DOHH2 (cell line): ENCODE results near the gene TCL1B.

Experiments
- EZH2phosphoT487 ChIP-seq: fragments of 200-600 bp; sonication (generic); IDR thresholded peaks from 2 replicates; pipeline ENCODE4 v1.6.1; 2017; ENCODE audit warnings: borderline replicate concordance, mild to moderate bottlenecking, antibody characterized with exemption, low read length, moderate library complexity, mixed read lengths
- TF ChIP-seq, protein P1 (sequence below): fragments of 200-600 bp; sonication (generic); IDR thresholded peaks from one replicate; pipeline ENCODE4 v1.5.1; 2014; ENCODE audit warnings: antibody characterized with exemption, mild to moderate bottlenecking, low read depth, low read length; ENCODE audit not compliant: poor library complexity, severe bottlenecking

- TF ChIP-seq, protein P1, sequence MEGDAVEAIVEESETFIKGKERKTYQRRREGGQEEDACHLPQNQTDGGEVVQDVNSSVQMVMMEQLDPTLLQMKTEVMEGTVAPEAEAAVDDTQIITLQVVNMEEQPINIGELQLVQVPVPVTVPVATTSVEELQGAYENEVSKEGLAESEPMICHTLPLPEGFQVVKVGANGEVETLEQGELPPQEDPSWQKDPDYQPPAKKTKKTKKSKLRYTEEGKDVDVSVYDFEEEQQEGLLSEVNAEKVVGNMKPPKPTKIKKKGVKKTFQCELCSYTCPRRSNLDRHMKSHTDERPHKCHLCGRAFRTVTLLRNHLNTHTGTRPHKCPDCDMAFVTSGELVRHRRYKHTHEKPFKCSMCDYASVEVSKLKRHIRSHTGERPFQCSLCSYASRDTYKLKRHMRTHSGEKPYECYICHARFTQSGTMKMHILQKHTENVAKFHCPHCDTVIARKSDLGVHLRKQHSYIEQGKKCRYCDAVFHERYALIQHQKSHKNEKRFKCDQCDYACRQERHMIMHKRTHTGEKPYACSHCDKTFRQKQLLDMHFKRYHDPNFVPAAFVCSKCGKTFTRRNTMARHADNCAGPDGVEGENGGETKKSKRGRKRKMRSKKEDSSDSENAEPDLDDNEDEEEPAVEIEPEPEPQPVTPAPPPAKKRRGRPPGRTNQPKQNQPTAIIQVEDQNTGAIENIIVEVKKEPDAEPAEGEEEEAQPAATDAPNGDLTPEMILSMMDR: no peak
- no peak for TF ChIP-seq EZH2phosphoT487
Observed at GRCh38 chr14:95679148-95679815, 6.9 kb upstream of the TCL1B start.
